ENCODE data around the gene OCA2.

Gene OCA2

DNA sequence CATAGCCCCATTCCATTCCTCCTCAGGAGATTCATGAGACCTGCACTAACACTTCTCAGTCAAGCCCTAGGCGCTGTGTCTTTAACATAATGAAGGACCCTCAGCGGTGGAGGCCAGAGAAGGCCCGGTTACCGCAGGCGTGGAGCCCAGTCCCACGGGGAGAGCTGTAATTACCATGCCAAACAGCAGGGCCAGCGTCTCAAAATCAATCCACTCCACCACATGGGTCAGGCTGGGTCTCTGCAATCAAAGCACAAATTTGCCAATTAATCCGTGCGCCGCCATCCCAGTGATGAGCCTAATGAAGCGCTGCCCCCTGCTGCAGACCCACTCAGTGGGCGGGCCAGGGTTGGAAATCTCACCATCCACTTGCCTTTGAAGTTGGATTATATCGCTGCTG is 109.7 kb downstream of the OCA2 start:
- TF ChIP-seq, protein P1, sequence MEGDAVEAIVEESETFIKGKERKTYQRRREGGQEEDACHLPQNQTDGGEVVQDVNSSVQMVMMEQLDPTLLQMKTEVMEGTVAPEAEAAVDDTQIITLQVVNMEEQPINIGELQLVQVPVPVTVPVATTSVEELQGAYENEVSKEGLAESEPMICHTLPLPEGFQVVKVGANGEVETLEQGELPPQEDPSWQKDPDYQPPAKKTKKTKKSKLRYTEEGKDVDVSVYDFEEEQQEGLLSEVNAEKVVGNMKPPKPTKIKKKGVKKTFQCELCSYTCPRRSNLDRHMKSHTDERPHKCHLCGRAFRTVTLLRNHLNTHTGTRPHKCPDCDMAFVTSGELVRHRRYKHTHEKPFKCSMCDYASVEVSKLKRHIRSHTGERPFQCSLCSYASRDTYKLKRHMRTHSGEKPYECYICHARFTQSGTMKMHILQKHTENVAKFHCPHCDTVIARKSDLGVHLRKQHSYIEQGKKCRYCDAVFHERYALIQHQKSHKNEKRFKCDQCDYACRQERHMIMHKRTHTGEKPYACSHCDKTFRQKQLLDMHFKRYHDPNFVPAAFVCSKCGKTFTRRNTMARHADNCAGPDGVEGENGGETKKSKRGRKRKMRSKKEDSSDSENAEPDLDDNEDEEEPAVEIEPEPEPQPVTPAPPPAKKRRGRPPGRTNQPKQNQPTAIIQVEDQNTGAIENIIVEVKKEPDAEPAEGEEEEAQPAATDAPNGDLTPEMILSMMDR (conservative IDR thresholded peaks at IDR 0.05) = no peak
- H3K27ac ChIP-seq = no peak overlapping the region

DNA sequence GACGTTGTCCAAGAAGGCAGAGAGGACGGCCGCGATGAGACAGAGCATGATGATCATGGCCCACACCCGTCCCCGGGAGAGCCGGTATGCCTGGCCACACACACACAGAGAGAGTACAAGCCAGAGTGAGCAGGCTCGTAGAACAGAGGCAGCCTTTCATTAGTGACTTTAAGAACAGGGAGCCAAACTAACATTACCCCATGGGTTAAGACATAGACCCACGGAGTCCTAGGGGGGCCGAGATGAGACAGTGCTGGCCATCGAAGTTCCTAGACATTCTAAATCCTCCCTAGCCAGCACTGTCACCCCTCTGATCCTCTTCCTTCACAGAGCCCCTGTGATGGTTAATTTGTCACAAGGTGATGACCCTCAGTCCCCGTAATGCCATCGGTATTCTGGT is 114.0 kb downstream of the OCA2 start:
- TF ChIP-seq, protein P1 (conservative IDR thresholded peaks at IDR 0.05) = no peak
- H3K27ac ChIP-seq = no peak overlapping the region

DNA sequence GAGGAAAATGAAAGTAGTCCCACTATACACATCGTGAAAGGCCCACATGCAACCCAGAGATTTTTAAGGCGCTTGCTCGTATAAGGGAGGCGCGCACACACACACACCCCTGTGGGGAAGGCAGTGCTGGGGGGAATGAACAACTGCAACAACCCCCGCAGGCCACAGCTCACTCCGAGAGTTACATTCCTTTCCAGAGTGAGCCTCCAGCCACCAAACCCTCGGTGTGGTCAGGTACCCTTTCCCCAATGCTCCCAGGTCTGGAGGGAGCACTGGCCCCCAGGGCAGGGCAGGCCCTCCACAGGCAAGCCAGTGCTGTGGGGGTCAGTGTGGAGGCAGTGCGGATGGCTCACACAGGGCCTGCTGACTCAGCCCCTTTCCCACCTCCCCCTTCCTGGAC is 115.6 kb downstream of the OCA2 start:
- TF ChIP-seq, protein P1 (conservative IDR thresholded peaks at IDR 0.05) = no peak
- no peak overlapping the region for H3K27ac ChIP-seq

DNA sequence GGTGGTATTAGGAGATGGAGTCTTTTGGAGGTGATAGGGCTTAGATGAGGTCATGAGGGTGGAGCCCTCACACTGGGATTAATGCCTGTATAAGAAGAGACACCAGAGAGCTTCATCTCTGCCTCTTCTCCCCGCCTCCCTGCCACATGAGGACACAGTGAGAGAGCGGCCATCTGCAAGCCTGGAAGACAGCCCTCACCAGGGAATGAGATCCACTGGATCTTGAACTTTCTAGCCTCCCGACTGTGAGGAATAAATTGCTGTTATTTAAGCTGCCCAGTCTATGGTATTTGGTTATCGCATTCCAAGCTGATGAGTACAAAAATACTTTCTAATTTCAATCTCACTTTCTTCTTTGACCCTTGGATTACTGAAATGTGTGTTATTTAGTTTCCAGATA is 121.4 kb downstream of the OCA2 start:
- H3K27ac ChIP-seq = no peak overlapping the region
- TF ChIP-seq, protein P1 (conservative IDR thresholded peaks at IDR 0.05) = no peak

DNA sequence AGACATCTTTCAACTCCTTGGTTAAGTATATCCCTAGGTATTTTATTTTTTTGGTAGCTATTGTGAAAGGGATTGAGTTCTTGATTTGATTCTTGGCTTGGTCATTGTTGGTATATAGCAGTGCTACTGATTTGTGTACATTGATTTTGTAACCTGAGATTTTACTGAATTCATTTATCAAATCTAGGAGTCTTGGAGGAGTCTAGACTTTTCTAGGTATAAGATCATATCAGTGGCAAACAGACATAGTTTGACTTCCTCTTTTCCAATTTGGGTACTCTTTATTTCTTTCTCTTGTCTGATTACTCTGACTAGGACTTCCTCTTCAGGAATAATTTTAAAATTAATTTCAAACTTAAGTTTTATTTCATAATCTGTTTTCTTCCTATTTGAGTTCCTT is 125.2 kb downstream of the OCA2 start:
- TF ChIP-seq, protein P1 (conservative IDR thresholded peaks at IDR 0.05) = no peak
- no peak overlapping the region for H3K27ac ChIP-seq

DNA sequence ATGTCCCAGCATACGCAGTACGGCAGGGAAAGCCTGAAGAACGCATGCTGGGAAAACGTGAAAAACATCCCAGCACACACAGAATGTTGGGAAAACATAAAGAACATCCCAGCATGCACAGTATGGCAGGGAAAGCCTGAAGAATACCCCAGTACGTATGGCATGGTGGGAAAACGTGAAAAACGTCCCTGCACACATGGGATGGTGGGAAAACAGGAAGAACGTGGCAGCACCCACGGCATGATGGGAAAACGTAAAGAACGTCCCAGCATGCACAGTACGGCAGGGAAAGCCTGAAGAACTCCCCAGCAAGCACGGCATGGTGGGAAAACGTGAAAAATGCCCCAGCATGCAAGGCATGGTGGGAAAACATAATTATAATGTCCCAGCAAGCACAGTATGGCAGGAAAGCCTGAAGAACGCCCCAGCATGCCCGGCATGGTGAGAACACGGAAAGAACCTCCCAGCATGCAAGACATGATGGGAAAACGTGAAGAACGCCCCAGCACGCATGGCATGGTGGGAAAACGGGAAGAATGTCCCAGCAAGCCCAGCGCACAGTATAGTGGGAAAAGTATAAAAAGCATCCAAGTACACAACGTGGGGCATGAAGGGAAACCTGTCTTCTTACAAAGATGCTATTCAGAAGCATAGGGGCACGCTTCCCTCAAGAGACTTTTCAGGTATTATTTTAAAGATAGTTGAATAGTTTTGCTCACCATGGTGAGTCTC is 128.3 kb downstream of the OCA2 start:
- no peak overlapping the region for H3K27ac ChIP-seq

DNA sequence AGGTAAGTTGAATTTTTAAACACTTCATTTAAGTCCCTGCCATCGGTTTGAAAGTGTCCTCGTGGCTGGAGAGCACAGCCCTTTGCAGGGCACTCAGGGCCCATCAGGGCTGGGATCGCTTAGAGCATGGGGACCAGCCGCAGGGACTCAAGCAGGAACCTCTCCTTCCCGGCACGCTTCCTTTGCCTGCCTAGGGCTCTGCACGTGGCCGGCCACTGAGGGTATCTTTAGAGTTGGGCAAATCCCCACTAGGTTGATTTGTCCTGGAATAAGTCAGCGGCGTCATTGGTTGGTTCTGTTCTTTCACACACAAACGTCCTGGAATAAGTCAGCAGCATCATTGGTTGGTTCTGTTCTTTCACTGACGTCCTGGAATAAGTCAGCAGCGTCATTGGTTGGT is 131.6 kb downstream of the OCA2 start:
- TF ChIP-seq, protein P1 (conservative IDR thresholded peaks at IDR 0.05) = no peak
- no peak overlapping the region for H3K27ac ChIP-seq

More for the DNA sequence above, 128.3 kb downstream of the OCA2 start:
- TF ChIP-seq, protein P1 (conservative IDR thresholded peaks at IDR 0.05) = no peak

Data from VCaP (cell line).